ENCODE measurements around the gene BMP4.
A peak's percentile ranks its signal among the peaks of the same experiment; 100 is the strongest.
"Not testable (repeated sequence)": the region's sequence is repeated elsewhere in the genome, so short reads cannot be mapped to it uniquely, and the experiment has no call there.

BMP4 gene

GRCh38 chr14:53996041-53996440 is 39.4 kb upstream of the BMP4 start:
- TF ChIP-seq CTCF (IDR thresholded peaks at IDR 0.05; ENCODE audit: low read length, missing control alignments), result no peak
- no peak for DNase-seq (ENCODE audit: low read depth)
- no peak overlapping the region for H3K4me3 ChIP-seq (replicated peaks; ENCODE audit: low read depth, low read length)

- no peak for TF ChIP-seq CTCF (IDR thresholded peaks at IDR 0.05; ENCODE audit: low read length, missing control alignments)
- no peak overlapping the region for H3K4me3 ChIP-seq (replicated peaks; ENCODE audit: low read depth, low read length)
- no peak for DNase-seq (ENCODE audit: low read depth)
Observed at GRCh38 chr14:53993920-53994607, 37.4 kb upstream of the BMP4 start.

- DNase-seq (ENCODE audit: low read depth), result no peak
- no peak overlapping the region for H3K4me3 ChIP-seq (replicated peaks; ENCODE audit: low read depth, low read length)
- no peak for TF ChIP-seq CTCF (IDR thresholded peaks at IDR 0.05; ENCODE audit: low read length, missing control alignments)
Observed at GRCh38 chr14:53990978-53991377, 34.4 kb upstream of the BMP4 start.

- not testable (repeated sequence) for H3K4me3 ChIP-seq (replicated peaks; ENCODE audit: low read depth, low read length); DNase-seq (ENCODE audit: low read depth)
Observed at GRCh38 chr14:53986718-53987117, 30.1 kb upstream of the BMP4 start.

- DNase-seq (ENCODE audit: low read depth); H3K4me3 ChIP-seq (replicated peaks; ENCODE audit: low read depth, low read length): not testable (repeated sequence)
Observed at GRCh38 chr14:53984958-53985357, 28.3 kb upstream of the BMP4 start.

GRCh38 chr14:53983112-53983511 is 26.5 kb upstream of the BMP4 start:
- H3K4me3 ChIP-seq (replicated peaks; ENCODE audit: low read depth, low read length), result no peak overlapping the region
- no peak for DNase-seq (ENCODE audit: low read depth)
- no peak for TF ChIP-seq CTCF (IDR thresholded peaks at IDR 0.05; ENCODE audit: low read length, missing control alignments)

GRCh38 chr14:53982546-53982945 is 25.9 kb upstream of the BMP4 start:
- no peak for DNase-seq (ENCODE audit: low read depth)
- TF ChIP-seq CTCF (IDR thresholded peaks at IDR 0.05; ENCODE audit: low read length, missing control alignments), result no peak
- H3K4me3 ChIP-seq (replicated peaks; ENCODE audit: low read depth, low read length), result no peak overlapping the region

GRCh38 chr14:53979747-53980642 is 23.4 kb upstream of the BMP4 start:
- peak; percentile 62 for DNase-seq (ENCODE audit: low read depth)
- no peak overlapping the region for H3K4me3 ChIP-seq (replicated peaks; ENCODE audit: low read depth, low read length)
- TF ChIP-seq CTCF (IDR thresholded peaks at IDR 0.05; ENCODE audit: low read length, missing control alignments), result no peak

All from fibroblast of pulmonary artery (primary cell).